ENCODE data around the gene METTL17. TPM values are rescaled to one million over a fixed set of nuclear protein-coding genes. Genes with fewer than 3 reads are reported as not detected.

Gene METTL17
- total RNA-seq, 1 experiment from 2014 or later = 98.1 TPM

- Mint-ChIP-seq H3K27me3 (ENCODE audit: low read depth) (peaks cover 8% of the 10 kb centered on the region), H3K36me3 (no peaks in the 10 kb centered on the region), H3K9me3 (no peaks in the 10 kb centered on the region), H3K4me3 (no peak overlapping the region), H3K4me1 (no peaks in the 10 kb centered on the region), H3K27ac (no peak overlapping the region)
- POLR2A ChIA-PET = no interaction called here
- DNase-seq (ENCODE audit: low spot score) = no peak
- CTCF ChIA-PET = interaction anchor here (0.7 to 1.5 kb wide), 3 partner anchors 8 to 114 kb away, joined by 3 to 6 read pairs (median 3); no protein-coding TSS in a partner anchor
- no peak for ATAC-seq
- TF ChIP-seq HMGA2 (CRISPR knock-in tag; IDR thresholded peaks at IDR 0.05) = no peak
- no peak for TF ChIP-seq NFATC4 (CRISPR knock-in tag; IDR thresholded peaks at IDR 0.05)
- no peak for TF ChIP-seq CREM (CRISPR knock-in tag; IDR thresholded peaks at IDR 0.05)
- no peak for TF ChIP-seq KAT7 (CRISPR knock-in tag; IDR thresholded peaks at IDR 0.05; ENCODE audit: borderline replicate concordance)
- no peak for TF ChIP-seq MXD4 (CRISPR knock-in tag; IDR thresholded peaks at IDR 0.05; ENCODE audit: borderline replicate concordance)
- no peak for TF ChIP-seq PREB (CRISPR knock-in tag; IDR thresholded peaks at IDR 0.05; ENCODE audit: borderline replicate concordance)
- no peak for TF ChIP-seq TCF7 (CRISPR knock-in tag; IDR thresholded peaks at IDR 0.05; ENCODE audit: low read depth)
- TF ChIP-seq AFF4 (CRISPR knock-in tag; IDR thresholded peaks at IDR 0.05; ENCODE audit: borderline replicate concordance) = no peak
- no peak for TF ChIP-seq ZNF423 (CRISPR knock-in tag; IDR thresholded peaks at IDR 0.05)
- no peak for TF ChIP-seq PRRX2 (CRISPR knock-in tag; IDR thresholded peaks at IDR 0.05)
- no peak for TF ChIP-seq MLX (CRISPR knock-in tag; IDR thresholded peaks at IDR 0.05)
- no peak for TF ChIP-seq ZBTB43 (CRISPR knock-in tag; IDR thresholded peaks at IDR 0.05)
- no peak for TF ChIP-seq ZNF317 (CRISPR knock-in tag; IDR thresholded peaks at IDR 0.05; ENCODE audit: borderline replicate concordance, low read depth)
- TF ChIP-seq NFYB (CRISPR knock-in tag; conservative IDR thresholded peaks at IDR 0.05; ENCODE audit: low read depth) = no peak
- TF ChIP-seq FOXP1 (CRISPR knock-in tag; IDR thresholded peaks at IDR 0.05; ENCODE audit: borderline replicate concordance) = no peak
- TF ChIP-seq IRF1 (CRISPR knock-in tag; IDR thresholded peaks at IDR 0.05) = no peak
These were observed 11.1 kb upstream of the METTL17 start for GRCh38 chr14:20978687-20979086.

- POLR2A ChIA-PET = no interaction called here
- ATAC-seq (no peak), DNase-seq (ENCODE audit: low spot score) (no peak)
- Mint-ChIP-seq H3K27me3 (ENCODE audit: low read depth) (peaks cover 11% of the 10 kb centered on the region), H3K27ac (no peak overlapping the region), H3K36me3 (no peaks in the 10 kb centered on the region), H3K4me3 (no peak overlapping the region), H3K4me1 (no peaks in the 10 kb centered on the region), H3K9me3 (no peaks in the 10 kb centered on the region)
- CTCF ChIA-PET = interaction anchor here (0.7 to 4.4 kb wide), 4 partner anchors 9 to 321 kb away, joined by 3 to 40 read pairs (median 4); no protein-coding TSS in a partner anchor
- TF ChIP-seq GTF2I (CRISPR knock-in tag; conservative IDR thresholded peaks at IDR 0.05) (no peak), RELA (CRISPR knock-in tag; IDR thresholded peaks at IDR 0.05; ENCODE audit: borderline replicate concordance) (no peak), E2F5 (CRISPR knock-in tag; IDR thresholded peaks at IDR 0.05) (no peak), ZNF232 (CRISPR knock-in tag; IDR thresholded peaks at IDR 0.05) (no peak), ESRRA (CRISPR knock-in tag; IDR thresholded peaks at IDR 0.05; ENCODE audit: borderline replicate concordance) (no peak), ZNF138 (CRISPR knock-in tag; conservative IDR thresholded peaks at IDR 0.05) (no peak), ATF2 (CRISPR knock-in tag; IDR thresholded peaks at IDR 0.05; ENCODE audit: borderline replicate concordance, low read depth) (no peak), ZSCAN18 (CRISPR knock-in tag; IDR thresholded peaks at IDR 0.05) (no peak), CBFB (CRISPR knock-in tag; IDR thresholded peaks at IDR 0.05; ENCODE audit: low read depth) (no peak)
These were observed 8.9 kb upstream of the METTL17 start for GRCh38 chr14:20980906-20981305.

All from WTC11 (cell line).